HepG2 (cell line): ENCODE measurements around the gene NKX1-2. TPM values are rescaled to one million over a fixed set of nuclear protein-coding genes. Genes with fewer than 3 reads are reported as not detected.
A peak's percentile ranks its signal among the peaks of the same experiment; 100 is the strongest.

Experiments used
- ATF2 ChIP-seq: sonication (generic); formaldehyde crosslinking; IDR thresholded peaks from 2 replicates; pipeline ENCODE4 v1.4.0; 2020; ENCODE audit warnings: missing genetic modification reagents
- CCDC6 ChIP-seq: sonication (generic); formaldehyde crosslinking; IDR thresholded peaks from 2 replicates; pipeline ENCODE4 v1.8.1; 2022; ENCODE audit warnings: mild to moderate bottlenecking, missing genetic modification reagents, moderate library complexity
- CHD4 ChIP-seq: fragments of 200-600 bp; sonication (generic); IDR thresholded peaks from 2 replicates; pipeline ENCODE4 v1.7.0; 2017; ENCODE audit warnings: mild to moderate bottlenecking, low read length, borderline replicate concordance
- FOXK2 ChIP-seq: fragments of 450-650 bp; IDR thresholded peaks from 2 replicates; pipeline ENCODE4 v1.6.1; 2016
- IRF2 ChIP-seq: IDR thresholded peaks from 2 replicates; pipeline ENCODE4 v1.6.1; 2018; ENCODE audit warnings: missing genetic modification reagents, missing compliant biosample characterization
- KLF9 ChIP-seq: IDR thresholded peaks from 2 replicates; pipeline ENCODE4 v1.6.1; 2016; ENCODE audit warnings: low read depth
- PHB2 ChIP-seq: fragments of 450-650 bp; IDR thresholded peaks from 2 replicates; pipeline ENCODE4 v1.6.1; 2018; ENCODE audit not compliant: partially characterized antibody
- PHF21A ChIP-seq: sonication (generic); formaldehyde crosslinking; IDR thresholded peaks from 2 replicates; pipeline ENCODE4 v1.5.0; 2020; ENCODE audit warnings: mild to moderate bottlenecking, missing genetic modification reagents
- SAFB2 ChIP-seq: sonication (generic); formaldehyde crosslinking; IDR thresholded peaks from 2 replicates; pipeline ENCODE4 v1.5.1; 2020; ENCODE audit warnings: missing genetic modification reagents, low read depth, mild to moderate bottlenecking, borderline replicate concordance
- ZNF256 ChIP-seq: sonication (generic); formaldehyde crosslinking; conservative IDR thresholded peaks from 2 replicates; pipeline ENCODE4 v1.4.0; 2020; ENCODE audit warnings: missing genetic modification reagents
- ZNF546 ChIP-seq: sonication (generic); formaldehyde crosslinking; conservative IDR thresholded peaks from 2 replicates; pipeline ENCODE4 v1.8.1; 2023; ENCODE audit warnings: mild to moderate bottlenecking, missing genetic modification reagents
- ZNF883 ChIP-seq: sonication (generic); formaldehyde crosslinking; IDR thresholded peaks from 2 replicates; pipeline ENCODE4 v1.5.1; 2020; ENCODE audit warnings: mild to moderate bottlenecking, missing genetic modification reagents; ENCODE audit errors: not compliant biosample characterization
- ZUFSP ChIP-seq: sonication (generic); formaldehyde crosslinking; IDR thresholded peaks from 2 replicates; pipeline ENCODE4 v1.9.0; 2021; ENCODE audit warnings: missing genetic modification reagents, mild to moderate bottlenecking, borderline replicate concordance
- polyA plus RNA-seq, 8 experiments: library from polyadenylated mRNA; depleted of rRNA in 3 of 8; stranded (reverse) in 7 of 8; unstranded in 1 of 8; fragments of >200 nt; fragmentation: Illumina TruSeq in 4 of 8; extraction: Trizol in 4 of 8; gene quantifications; 2 replicates each; pipeline versions ENCODE4 v1.2.1 to v1.2.3, GENCODE V29; 2011 to 2016; ENCODE audit warnings: low read depth in 4 of 8, missing spikeins in 1 of 8, mixed read lengths in 1 of 8; ENCODE audit not compliant: insufficient read depth in 1 of 8
- total RNA-seq, 5 experiments: library from RNA; depleted of rRNA; stranded (reverse); fragments of >200 nt; fragmentation: Illumina TruSeq; extraction: Trizol; gene quantifications; 2 replicates each; pipeline ENCODE4 v1.2.3, GENCODE V29; 2016; ENCODE audit warnings: low read depth in 1 of 5
- TF ChIP-seq, protein P1 (sequence below): sonication (generic); formaldehyde crosslinking; IDR thresholded peaks from 2 replicates; pipeline ENCODE4 v1.4.0; 2020; ENCODE audit warnings: mild to moderate bottlenecking, missing genetic modification reagents, borderline replicate concordance
- TF ChIP-seq, protein P2 (sequence below): sonication (generic); formaldehyde crosslinking; IDR thresholded peaks from 2 replicates; pipeline ENCODE4 v1.4.0; 2020; ENCODE audit warnings: missing genetic modification reagents, borderline replicate concordance

NKX1-2 gene
- total and polyA plus RNA-seq, 2 of the 13 experiments (the other 11 are each of a cell fraction or from before 2014, with no cell fraction given), result not detected

DNA sequence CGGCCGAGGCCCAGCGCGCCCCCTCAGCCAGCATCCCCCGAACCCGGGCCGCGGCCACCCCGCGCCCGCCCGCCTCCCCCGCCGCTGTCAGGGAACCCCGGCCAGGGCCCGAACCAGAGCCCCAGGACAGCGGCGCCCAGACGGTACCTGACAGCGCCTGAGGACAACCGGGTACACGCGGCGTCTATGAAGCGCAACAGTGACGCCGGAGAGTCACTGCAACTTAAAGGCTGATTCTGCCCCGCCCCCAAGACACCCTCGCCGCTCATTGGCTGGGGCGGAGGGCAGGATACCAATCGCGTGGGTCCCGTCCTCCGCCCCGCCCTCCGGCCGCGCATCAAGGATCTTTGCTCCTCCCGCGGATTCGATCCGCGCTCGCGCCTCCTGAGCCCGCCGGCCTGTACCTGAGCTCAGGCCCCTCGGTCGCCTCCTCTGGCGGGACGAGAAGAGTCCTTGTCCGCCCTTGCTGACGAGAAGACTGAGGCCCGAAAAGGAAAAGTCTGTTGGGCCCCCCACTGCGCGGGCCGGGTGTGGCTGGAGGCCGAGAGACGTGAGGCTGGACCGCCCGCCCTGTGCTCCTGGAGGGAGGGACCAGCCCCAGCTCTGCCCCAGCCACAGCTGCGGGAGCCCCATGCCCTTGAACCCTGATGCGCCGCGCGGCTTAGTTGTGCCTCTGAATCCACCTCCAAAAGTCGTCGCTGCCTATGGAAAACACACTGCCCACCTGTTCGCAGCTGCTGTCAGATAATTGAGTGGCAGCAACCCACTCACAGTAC, 30.9 kb downstream of the NKX1-2 start, which contains the start of gene OAT (continued):
- TF ChIP-seq PHB2, result no peak
- TF ChIP-seq, protein P1, sequence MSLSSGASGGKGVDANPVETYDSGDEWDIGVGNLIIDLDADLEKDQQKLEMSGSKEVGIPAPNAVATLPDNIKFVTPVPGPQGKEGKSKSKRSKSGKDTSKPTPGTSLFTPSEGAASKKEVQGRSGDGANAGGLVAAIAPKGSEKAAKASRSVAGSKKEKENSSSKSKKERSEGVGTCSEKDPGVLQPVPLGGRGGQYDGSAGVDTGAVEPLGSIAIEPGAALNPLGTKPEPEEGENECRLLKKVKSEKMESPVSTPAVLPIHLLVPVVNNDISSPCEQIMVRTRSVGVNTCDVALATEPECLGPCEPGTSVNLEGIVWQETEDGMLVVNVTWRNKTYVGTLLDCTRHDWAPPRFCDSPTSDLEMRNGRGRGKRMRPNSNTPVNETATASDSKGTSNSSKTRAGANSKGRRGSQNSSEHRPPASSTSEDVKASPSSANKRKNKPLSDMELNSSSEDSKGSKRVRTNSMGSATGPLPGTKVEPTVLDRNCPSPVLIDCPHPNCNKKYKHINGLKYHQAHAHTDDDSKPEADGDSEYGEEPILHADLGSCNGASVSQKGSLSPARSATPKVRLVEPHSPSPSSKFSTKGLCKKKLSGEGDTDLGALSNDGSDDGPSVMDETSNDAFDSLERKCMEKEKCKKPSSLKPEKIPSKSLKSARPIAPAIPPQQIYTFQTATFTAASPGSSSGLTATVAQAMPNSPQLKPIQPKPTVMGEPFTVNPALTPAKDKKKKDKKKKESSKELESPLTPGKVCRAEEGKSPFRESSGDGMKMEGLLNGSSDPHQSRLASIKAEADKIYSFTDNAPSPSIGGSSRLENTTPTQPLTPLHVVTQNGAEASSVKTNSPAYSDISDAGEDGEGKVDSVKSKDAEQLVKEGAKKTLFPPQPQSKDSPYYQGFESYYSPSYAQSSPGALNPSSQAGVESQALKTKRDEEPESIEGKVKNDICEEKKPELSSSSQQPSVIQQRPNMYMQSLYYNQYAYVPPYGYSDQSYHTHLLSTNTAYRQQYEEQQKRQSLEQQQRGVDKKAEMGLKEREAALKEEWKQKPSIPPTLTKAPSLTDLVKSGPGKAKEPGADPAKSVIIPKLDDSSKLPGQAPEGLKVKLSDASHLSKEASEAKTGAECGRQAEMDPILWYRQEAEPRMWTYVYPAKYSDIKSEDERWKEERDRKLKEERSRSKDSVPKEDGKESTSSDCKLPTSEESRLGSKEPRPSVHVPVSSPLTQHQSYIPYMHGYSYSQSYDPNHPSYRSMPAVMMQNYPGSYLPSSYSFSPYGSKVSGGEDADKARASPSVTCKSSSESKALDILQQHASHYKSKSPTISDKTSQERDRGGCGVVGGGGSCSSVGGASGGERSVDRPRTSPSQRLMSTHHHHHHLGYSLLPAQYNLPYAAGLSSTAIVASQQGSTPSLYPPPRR (CRISPR knock-in tag), result peak; percentile 79; the same call in 1 of the 2 replicates
- TF ChIP-seq KLF9 (CRISPR knock-in tag), result no peak
- peak; percentile 51; the same call in 1 of the 2 replicates for TF ChIP-seq IRF2 (CRISPR knock-in tag)
- peak; percentile 49; the same call in 1 of the 2 replicates for TF ChIP-seq ATF2 (CRISPR knock-in tag)
- TF ChIP-seq ZNF883 (CRISPR knock-in tag), result peak; percentile 59
- TF ChIP-seq, protein P2, sequence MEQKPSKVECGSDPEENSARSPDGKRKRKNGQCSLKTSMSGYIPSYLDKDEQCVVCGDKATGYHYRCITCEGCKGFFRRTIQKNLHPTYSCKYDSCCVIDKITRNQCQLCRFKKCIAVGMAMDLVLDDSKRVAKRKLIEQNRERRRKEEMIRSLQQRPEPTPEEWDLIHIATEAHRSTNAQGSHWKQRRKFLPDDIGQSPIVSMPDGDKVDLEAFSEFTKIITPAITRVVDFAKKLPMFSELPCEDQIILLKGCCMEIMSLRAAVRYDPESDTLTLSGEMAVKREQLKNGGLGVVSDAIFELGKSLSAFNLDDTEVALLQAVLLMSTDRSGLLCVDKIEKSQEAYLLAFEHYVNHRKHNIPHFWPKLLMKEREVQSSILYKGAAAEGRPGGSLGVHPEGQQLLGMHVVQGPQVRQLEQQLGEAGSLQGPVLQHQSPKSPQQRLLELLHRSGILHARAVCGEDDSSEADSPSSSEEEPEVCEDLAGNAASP (CRISPR knock-in tag), result peak; percentile 74
- no peak; the same call in 1 of the 2 replicates for TF ChIP-seq SAFB2 (CRISPR knock-in tag)
- peak; percentile 72 for TF ChIP-seq CCDC6 (CRISPR knock-in tag)
- 0 out of 2 replicates have a peak, but pooled peaks have one; percentile 34 for TF ChIP-seq ZNF546 (CRISPR knock-in tag)
- TF ChIP-seq FOXK2, result peak; percentile 48; the same call in 1 of the 2 replicates
- no peak for TF ChIP-seq CHD4
- no peak for TF ChIP-seq ZUFSP
- peak; percentile 77 for TF ChIP-seq PHF21A (CRISPR knock-in tag)
- no peak for TF ChIP-seq ZNF256 (CRISPR knock-in tag)
